Esophagus muscularis mucosa (tissue), 4 donors: ENCODE data around the gene AOX1.

Experiments used
- EP300 ChIP-seq: sonication (generic); formaldehyde crosslinking; IDR thresholded peaks from one replicate; pipeline ENCODE4 v1.6.1; 2017; ENCODE audit warnings: antibody characterized with exemption
- POLR2A ChIP-seq: fragments of 450-650 bp; IDR thresholded peaks from one replicate; pipeline ENCODE4 v1.6.1; 2017; ENCODE audit warnings: antibody characterized with exemption, moderate library complexity, mild to moderate bottlenecking, low read depth
- POLR2AphosphoS5 ChIP-seq, 2 donors: sonication (generic); formaldehyde crosslinking; IDR thresholded peaks; one replicate each; pipeline ENCODE4 v1.6.1; 2017; ENCODE audit warnings: antibody characterized with exemption in 2 of 2
- TF ChIP-seq, protein P1 (sequence below), 3 experiments: fragments of 200-600 bp in 2 of 3; fragments of 450-650 bp in 1 of 3; sonication (generic) in 2 of 3; IDR thresholded peaks; one replicate each; pipeline ENCODE4 v1.5.1; 2017 to 2019; ENCODE audit warnings: antibody characterized with exemption in 3 of 3, mild to moderate bottlenecking in 2 of 3, moderate library complexity in 1 of 3

DNA sequence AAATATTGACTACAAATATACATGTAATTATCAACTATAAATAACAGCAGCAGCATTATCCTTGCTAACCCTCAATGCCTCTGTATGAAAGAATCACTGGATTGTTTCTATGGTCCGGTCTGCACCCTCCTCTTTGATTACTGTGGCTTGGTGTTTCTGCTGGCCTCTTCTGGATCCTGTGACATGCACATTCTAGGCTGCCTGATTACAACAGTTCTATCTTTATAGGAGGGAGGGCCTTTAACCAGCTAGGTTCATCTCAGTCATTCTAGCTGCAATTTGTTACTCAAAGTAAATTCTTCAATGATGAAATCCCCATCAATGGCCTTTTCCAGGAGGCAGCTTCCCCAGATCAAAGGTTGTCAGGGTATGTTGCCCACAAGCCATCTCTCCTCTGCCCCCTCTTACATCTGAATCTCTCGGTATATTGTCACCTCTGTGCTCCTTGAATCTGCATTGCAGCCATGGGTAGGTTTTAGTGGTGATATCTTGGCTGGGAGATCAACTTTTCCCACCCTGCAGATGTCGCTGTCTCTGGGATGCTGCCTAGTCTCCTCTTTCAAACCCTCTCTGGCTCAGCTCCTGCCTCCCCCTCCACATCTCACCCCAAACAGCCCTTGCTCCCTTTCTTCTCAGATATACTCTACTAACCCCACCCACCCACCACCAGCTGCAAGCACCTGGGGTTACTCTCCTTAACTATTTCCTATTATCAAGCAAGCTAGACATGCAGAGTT is 119.7 kb downstream of the AOX1 start:
- no peak for TF ChIP-seq EP300
- TF ChIP-seq, protein P1, sequence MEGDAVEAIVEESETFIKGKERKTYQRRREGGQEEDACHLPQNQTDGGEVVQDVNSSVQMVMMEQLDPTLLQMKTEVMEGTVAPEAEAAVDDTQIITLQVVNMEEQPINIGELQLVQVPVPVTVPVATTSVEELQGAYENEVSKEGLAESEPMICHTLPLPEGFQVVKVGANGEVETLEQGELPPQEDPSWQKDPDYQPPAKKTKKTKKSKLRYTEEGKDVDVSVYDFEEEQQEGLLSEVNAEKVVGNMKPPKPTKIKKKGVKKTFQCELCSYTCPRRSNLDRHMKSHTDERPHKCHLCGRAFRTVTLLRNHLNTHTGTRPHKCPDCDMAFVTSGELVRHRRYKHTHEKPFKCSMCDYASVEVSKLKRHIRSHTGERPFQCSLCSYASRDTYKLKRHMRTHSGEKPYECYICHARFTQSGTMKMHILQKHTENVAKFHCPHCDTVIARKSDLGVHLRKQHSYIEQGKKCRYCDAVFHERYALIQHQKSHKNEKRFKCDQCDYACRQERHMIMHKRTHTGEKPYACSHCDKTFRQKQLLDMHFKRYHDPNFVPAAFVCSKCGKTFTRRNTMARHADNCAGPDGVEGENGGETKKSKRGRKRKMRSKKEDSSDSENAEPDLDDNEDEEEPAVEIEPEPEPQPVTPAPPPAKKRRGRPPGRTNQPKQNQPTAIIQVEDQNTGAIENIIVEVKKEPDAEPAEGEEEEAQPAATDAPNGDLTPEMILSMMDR (IDR thresholded peaks at IDR 0.05) = no peak
- no peak for TF ChIP-seq POLR2A
- no peak for TF ChIP-seq POLR2AphosphoS5 (IDR thresholded peaks at IDR 0.05)
